ENCODE results near the gene ARCN1.

Gene ARCN1

DNA sequence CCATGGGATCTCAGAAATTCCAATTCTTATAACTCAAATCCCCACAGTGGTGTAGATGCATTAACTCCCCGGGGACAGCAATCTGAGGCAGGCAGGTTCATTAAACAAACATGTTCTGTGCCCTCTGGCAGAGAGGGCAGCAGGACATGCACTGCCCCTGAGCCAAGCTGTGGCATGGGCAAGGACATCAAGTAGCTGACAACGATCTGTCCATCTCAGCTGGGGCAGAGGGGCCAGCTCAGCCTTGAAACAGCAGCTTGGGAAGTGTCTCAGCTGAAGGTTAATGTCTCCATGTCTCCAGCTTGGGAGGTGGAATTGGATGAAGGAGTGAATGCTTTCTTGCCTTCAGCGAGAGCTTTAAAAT lies 27.6 kb upstream of the ARCN1 start:
- Histone ChIP-seq H3K9me3 (replicated peaks in 1 of 2; ENCODE audit: control insufficient read depth in 2 of 2, insufficient read depth in 1 of 2, low read depth in 1 of 2, low read length in 2 of 2) (no peaks in the 10 kb centered on the region), H4K8ac (ENCODE audit: low read depth, low read length) (no peak overlapping the region), H2BK15ac (ENCODE audit: low read length) (no peak overlapping the region), H2AFZ (ENCODE audit: low read length) (no peak overlapping the region), H4K91ac (ENCODE audit: low read depth, low read length, poor library complexity) (no peak overlapping the region), H3K4me2 (ENCODE audit: insufficient read depth, low read length, poor library complexity, severe bottlenecking) (no peak overlapping the region), H3K27me3 (ENCODE audit: control insufficient read depth in 3 of 3, insufficient read depth in 3 of 3, low read depth in 1 of 3, low read length in 3 of 3) (no peaks in the 10 kb centered on the region), H3K4ac (ENCODE audit: low read length) (no peak overlapping the region), H2AK5ac (ENCODE audit: low read depth, low read length) (no peak overlapping the region), H3K36me3 (replicated peaks in 1 of 2; ENCODE audit: control insufficient read depth in 2 of 2, insufficient read depth in 2 of 2, low read length in 2 of 2) (peaks cover 5 to 56% of the 10 kb centered on the region in 2 donors), H3K79me1 (ENCODE audit: low read depth, low read length) (no peaks in the 10 kb centered on the region), H2BK12ac (ENCODE audit: low read length) (no peak overlapping the region), H3K4me1 (ENCODE audit: control insufficient read depth in 2 of 2, insufficient read depth in 1 of 2, low read depth in 1 of 2, low read length in 2 of 2) (no peaks in the 10 kb centered on the region), H3K18ac (ENCODE audit: low read length) (no peak overlapping the region), H2BK5ac (ENCODE audit: low read length) (no peak overlapping the region), H3K23ac (ENCODE audit: low read depth, low read length, poor library complexity) (no peak overlapping the region), H3K14ac (ENCODE audit: low read length) (no peak overlapping the region), H3K4me3 (ENCODE audit: low read length in 2 of 2) (no peak overlapping the region), H3K27ac (replicated peaks; ENCODE audit: low read length) (no peak overlapping the region), H2BK120ac (ENCODE audit: low read depth, low read length) (no peak overlapping the region), H3K9ac (ENCODE audit: low read depth, low read length, poor library complexity) (no peak overlapping the region)
- DNase-seq (ENCODE audit: low spot score): no peak
- no CpG with 5 or more reads among the region's 3 CpGs for WGBS, 2 donors (ENCODE audit: extremely low coverage in 2 of 2, insufficient read length in 2 of 2, insufficient replicate concordance in 1 of 2)

- H2AFZ ChIP-seq (ENCODE audit: low read length): no peak overlapping the region
- no peaks in the 10 kb centered on the region for H3K27me3 ChIP-seq (ENCODE audit: control insufficient read depth in 3 of 3, insufficient read depth in 3 of 3, low read depth in 1 of 3, low read length in 3 of 3)
- no peak overlapping the region for H3K9ac ChIP-seq (ENCODE audit: low read depth, low read length, poor library complexity)
- no peak overlapping the region for H4K8ac ChIP-seq (ENCODE audit: low read depth, low read length)
- H3K36me3 ChIP-seq (replicated peaks in 1 of 2; ENCODE audit: control insufficient read depth in 2 of 2, insufficient read depth in 2 of 2, low read length in 2 of 2): peaks cover 5 to 58% of the 10 kb centered on the region in 2 donors
- no peaks in the 10 kb centered on the region for H3K9me3 ChIP-seq (replicated peaks in 1 of 2; ENCODE audit: control insufficient read depth in 2 of 2, insufficient read depth in 1 of 2, low read depth in 1 of 2, low read length in 2 of 2)
- WGBS, 2 donors (ENCODE audit: extremely low coverage in 2 of 2, insufficient read length in 2 of 2, insufficient replicate concordance in 1 of 2): no CpG with 5 or more reads among the region's 5 CpGs
- H2AK5ac ChIP-seq (ENCODE audit: low read depth, low read length): no peak overlapping the region
- H2BK5ac ChIP-seq (ENCODE audit: low read length): no peak overlapping the region
- H3K4me3 ChIP-seq (ENCODE audit: low read length in 2 of 2): no peak overlapping the region
- no peak overlapping the region for H2BK12ac ChIP-seq (ENCODE audit: low read length)
- no peak overlapping the region for H3K4ac ChIP-seq (ENCODE audit: low read length)
- H3K4me2 ChIP-seq (ENCODE audit: insufficient read depth, low read length, poor library complexity, severe bottlenecking): no peak overlapping the region
- no peak overlapping the region for H4K91ac ChIP-seq (ENCODE audit: low read depth, low read length, poor library complexity)
- no peak overlapping the region for H3K14ac ChIP-seq (ENCODE audit: low read length)
- no peak overlapping the region for H2BK15ac ChIP-seq (ENCODE audit: low read length)
- H3K23ac ChIP-seq (ENCODE audit: low read depth, low read length, poor library complexity): no peak overlapping the region
- no peaks in the 10 kb centered on the region for H3K79me1 ChIP-seq (ENCODE audit: low read depth, low read length)
- no peak for DNase-seq (ENCODE audit: low spot score)
- H3K4me1 ChIP-seq (ENCODE audit: control insufficient read depth in 2 of 2, insufficient read depth in 1 of 2, low read depth in 1 of 2, low read length in 2 of 2): no peaks in the 10 kb centered on the region
- no peak overlapping the region for H3K27ac ChIP-seq (replicated peaks; ENCODE audit: low read length)
- no peak overlapping the region for H2BK120ac ChIP-seq (ENCODE audit: low read depth, low read length)
- no peak overlapping the region for H3K18ac ChIP-seq (ENCODE audit: low read length)
Observed at GRCh38 chr11:118545533-118545932, 26.7 kb upstream of the ARCN1 start.

DNA sequence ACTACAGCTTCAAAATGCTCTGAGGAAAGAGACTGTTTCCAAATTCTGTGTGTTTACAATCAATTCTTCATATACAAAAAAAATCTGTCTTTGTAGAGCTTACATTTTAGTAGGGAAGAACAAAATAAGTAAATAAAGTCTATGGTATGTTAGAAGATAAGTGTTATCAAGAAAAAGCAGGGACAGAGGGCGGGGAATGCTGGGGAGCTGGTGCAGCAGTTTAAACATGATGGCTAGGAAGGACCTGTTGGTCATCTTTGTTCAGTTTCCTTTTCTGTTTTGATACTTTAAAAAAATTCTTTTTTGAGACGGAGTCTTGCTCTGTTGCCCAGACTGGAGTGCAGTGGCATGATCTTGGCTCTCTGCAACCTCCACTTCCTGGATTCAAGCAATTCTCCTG lies 25.1 kb upstream of the ARCN1 start:
- Histone ChIP-seq H2AFZ (ENCODE audit: low read length) (no peak overlapping the region), H2BK12ac (ENCODE audit: low read length) (no peak overlapping the region), H3K4me3 (ENCODE audit: low read length in 2 of 2) (no peak overlapping the region), H3K4me1 (ENCODE audit: control insufficient read depth in 2 of 2, insufficient read depth in 1 of 2, low read depth in 1 of 2, low read length in 2 of 2) (no peaks in the 10 kb centered on the region), H3K27me3 (ENCODE audit: control insufficient read depth in 3 of 3, insufficient read depth in 3 of 3, low read depth in 1 of 3, low read length in 3 of 3) (no peaks in the 10 kb centered on the region), H3K23ac (ENCODE audit: low read depth, low read length, poor library complexity) (no peak overlapping the region), H2BK5ac (ENCODE audit: low read length) (no peak overlapping the region), H3K9me3 (replicated peaks in 1 of 2; ENCODE audit: control insufficient read depth in 2 of 2, insufficient read depth in 1 of 2, low read depth in 1 of 2, low read length in 2 of 2) (no peaks in the 10 kb centered on the region), H3K27ac (replicated peaks; ENCODE audit: low read length) (no peak overlapping the region), H2BK15ac (ENCODE audit: low read length) (no peak overlapping the region), H3K36me3 (replicated peaks in 1 of 2; ENCODE audit: control insufficient read depth in 2 of 2, insufficient read depth in 2 of 2, low read length in 2 of 2) (peaks cover 8 to 57% of the 10 kb centered on the region in 2 donors), H2AK5ac (ENCODE audit: low read depth, low read length) (no peak overlapping the region), H3K14ac (ENCODE audit: low read length) (no peak overlapping the region), H3K18ac (ENCODE audit: low read length) (no peak overlapping the region), H3K9ac (ENCODE audit: low read depth, low read length, poor library complexity) (no peak overlapping the region), H2BK120ac (ENCODE audit: low read depth, low read length) (no peak overlapping the region), H3K79me1 (ENCODE audit: low read depth, low read length) (no peaks in the 10 kb centered on the region), H4K8ac (ENCODE audit: low read depth, low read length) (no peak overlapping the region), H3K4me2 (ENCODE audit: insufficient read depth, low read length, poor library complexity, severe bottlenecking) (no peak overlapping the region), H4K91ac (ENCODE audit: low read depth, low read length, poor library complexity) (no peak overlapping the region), H3K4ac (ENCODE audit: low read length) (no peak overlapping the region)
- no peak for DNase-seq (ENCODE audit: low spot score)
- no CpG with 5 or more reads among the region's 2 CpGs for WGBS, 2 donors (ENCODE audit: extremely low coverage in 2 of 2, insufficient read length in 2 of 2, insufficient replicate concordance in 1 of 2)

DNA sequence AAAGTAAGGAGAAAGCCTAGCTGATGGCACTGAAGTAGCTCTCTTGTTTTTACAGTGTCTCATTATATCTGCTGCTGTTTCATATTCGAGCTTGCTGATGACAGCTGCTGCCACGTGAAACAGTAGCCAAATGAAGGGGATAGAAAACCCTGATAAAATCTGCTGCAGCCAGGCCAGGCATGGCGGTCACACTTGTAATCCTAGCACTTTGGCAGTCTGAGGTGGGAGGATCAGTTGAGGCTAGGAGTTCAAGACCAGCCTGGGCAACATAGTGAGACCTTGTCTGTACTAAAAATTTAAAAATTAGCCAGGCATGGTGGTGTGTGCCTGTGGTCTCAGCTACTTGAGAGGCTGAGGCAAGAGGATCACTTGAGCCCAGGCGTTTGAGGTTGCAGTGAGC lies 19.9 kb upstream of the ARCN1 start:
- no peak overlapping the region for H3K4me3 ChIP-seq (ENCODE audit: low read length in 2 of 2)
- no peak overlapping the region for H2AK5ac ChIP-seq (ENCODE audit: low read depth, low read length)
- H4K8ac ChIP-seq (ENCODE audit: low read depth, low read length): no peak overlapping the region
- H2BK12ac ChIP-seq (ENCODE audit: low read length): no peak overlapping the region
- no peak for DNase-seq (ENCODE audit: low spot score)
- H2BK15ac ChIP-seq (ENCODE audit: low read length): no peak overlapping the region
- no peaks in the 10 kb centered on the region for H3K4me1 ChIP-seq (ENCODE audit: control insufficient read depth in 2 of 2, insufficient read depth in 1 of 2, low read depth in 1 of 2, low read length in 2 of 2)
- no peaks in the 10 kb centered on the region for H3K27me3 ChIP-seq (ENCODE audit: control insufficient read depth in 3 of 3, insufficient read depth in 3 of 3, low read depth in 1 of 3, low read length in 3 of 3)
- peaks cover 8 to 53% of the 10 kb centered on the region in 2 donors for H3K36me3 ChIP-seq (replicated peaks in 1 of 2; ENCODE audit: control insufficient read depth in 2 of 2, insufficient read depth in 2 of 2, low read length in 2 of 2)
- H2BK5ac ChIP-seq (ENCODE audit: low read length): no peak overlapping the region
- WGBS, 2 donors (ENCODE audit: extremely low coverage in 2 of 2, insufficient read length in 2 of 2, insufficient replicate concordance in 1 of 2): no CpG with 5 or more reads among the region's 4 CpGs
- H3K9ac ChIP-seq (ENCODE audit: low read depth, low read length, poor library complexity): no peak overlapping the region
- H3K14ac ChIP-seq (ENCODE audit: low read length): no peak overlapping the region
- H3K27ac ChIP-seq (replicated peaks; ENCODE audit: low read length): no peak overlapping the region
- H4K91ac ChIP-seq (ENCODE audit: low read depth, low read length, poor library complexity): no peak overlapping the region
- H3K4me2 ChIP-seq (ENCODE audit: insufficient read depth, low read length, poor library complexity, severe bottlenecking): no peak overlapping the region
- no peaks in the 10 kb centered on the region for H3K9me3 ChIP-seq (replicated peaks in 1 of 2; ENCODE audit: control insufficient read depth in 2 of 2, insufficient read depth in 1 of 2, low read depth in 1 of 2, low read length in 2 of 2)
- H2AFZ ChIP-seq (ENCODE audit: low read length): no peak overlapping the region
- no peak overlapping the region for H2BK120ac ChIP-seq (ENCODE audit: low read depth, low read length)
- no peak overlapping the region for H3K4ac ChIP-seq (ENCODE audit: low read length)
- H3K79me1 ChIP-seq (ENCODE audit: low read depth, low read length): no peaks in the 10 kb centered on the region
- no peak overlapping the region for H3K18ac ChIP-seq (ENCODE audit: low read length)
- no peak overlapping the region for H3K23ac ChIP-seq (ENCODE audit: low read depth, low read length, poor library complexity)

Measured in neuronal stem cell (in vitro differentiated cells).